ENCODE results near the gene ARID2. TPM values are rescaled to one million over a fixed set of nuclear protein-coding genes. Genes with fewer than 3 reads are reported as not detected.
A peak's percentile ranks its signal among the peaks of the same experiment; 100 is the strongest.

The ARID2 gene
- total and polyA plus RNA-seq, 2 donors (not counting 1 experiment from before 2014, with no cell fraction given), result 5.0 to 49.2 TPM

DNA sequence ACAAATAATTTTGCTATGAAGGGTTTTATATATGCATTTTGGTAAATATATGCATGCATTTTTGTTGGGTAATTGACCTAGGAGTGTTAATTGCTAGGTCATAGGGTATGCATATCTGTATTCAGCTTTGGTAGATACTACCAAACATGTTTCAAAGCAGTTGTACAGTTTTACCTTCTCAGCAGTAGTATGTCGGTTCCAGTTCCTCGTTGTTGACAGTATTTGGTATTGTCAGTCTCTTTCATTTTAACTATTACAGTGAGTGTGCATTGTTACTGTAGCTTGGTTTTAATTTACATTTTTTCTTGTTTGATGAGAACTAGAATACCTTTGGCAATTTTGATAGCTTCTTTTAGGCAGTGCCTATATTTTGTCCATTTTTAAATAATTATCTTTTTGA is 98.9 kb downstream of the ARID2 start:
- POLR2A ChIA-PET, result interaction anchor here (0.5 kb wide), 1 partner anchor 13 kb away, joined by 3 read pairs; no protein-coding TSS in a partner anchor
- Histone ChIP-seq H3K27ac (ENCODE audit: low read length in 2 of 2) (no peak overlapping the region), H3K36me3 (replicated peaks in 1 of 2; ENCODE audit: control extremely low read depth in 1 of 2, control insufficient read depth in 1 of 2, extremely low read depth in 1 of 2, insufficient read depth in 2 of 2, low read length in 1 of 2) (peaks cover 8 to 11% of the 10 kb centered on the region in 2 experiments), H3K4me3 (ENCODE audit: control extremely low read depth in 1 of 5, extremely low read depth in 1 of 5, insufficient read depth in 1 of 5, low read depth in 2 of 5, low read length in 4 of 5) (no peak overlapping the region), H3K79me2 (ENCODE audit: control insufficient read depth, insufficient read depth, low read length) (peaks cover 2% of the 10 kb centered on the region), H3K4me1 (ENCODE audit: control insufficient read depth in 2 of 2, insufficient read depth in 2 of 2, low read length in 2 of 2) (no peaks in the 10 kb centered on the region), H4K20me1 (ENCODE audit: control insufficient read depth, insufficient read depth, low read length, poor library complexity, severe bottlenecking) (no peaks in the 10 kb centered on the region), H3K4me2 (replicated peaks; ENCODE audit: low read depth, low read length, poor library complexity, severe bottlenecking) (no peak overlapping the region), H3K9ac (ENCODE audit: low read length) (no peak overlapping the region), H3K27me3 (replicated peaks in 1 of 4; ENCODE audit: control extremely low read depth in 1 of 4, control insufficient read depth in 3 of 4, insufficient read depth in 4 of 4, low read length in 3 of 4) (no peaks in the 10 kb centered on the region), H3K9me3 (ENCODE audit: control extremely low read depth in 1 of 3, control insufficient read depth in 2 of 3, insufficient read depth in 1 of 3, low read length in 2 of 3) (peaks cover 0 to 5% (median 2%) of the 10 kb centered on the region in 3 donors), H2AFZ (ENCODE audit: insufficient read depth, low read depth, low read length, poor library complexity, severe bottlenecking) (no peak overlapping the region)
- no peak overlapping the region for H3K4me3 Mint-ChIP-seq
- H3K27ac Mint-ChIP-seq, result no peak overlapping the region
- CTCF ChIA-PET, result no interaction called here
- ATAC-seq (ENCODE audit: low read depth) (no peak), DNase-seq (peak; percentile 7)
- H3K9me3 Mint-ChIP-seq (ENCODE audit: insufficient read depth), result peaks cover 3% of the 10 kb centered on the region
- intact Hi-C loops (cut with micrococcal nuclease), result loop anchor here (5.0 kb wide), 1 partner anchor 66 kb away; no protein-coding TSS in a partner anchor
- no peaks in the 10 kb centered on the region for H3K27me3 Mint-ChIP-seq
- no CpG with 5 or more reads among the region's 2 CpGs for WGBS (ENCODE audit: insufficient coverage)
- H3K4me1 Mint-ChIP-seq, result peaks cover 6% of the 10 kb centered on the region
- TF ChIP-seq EZH2 (IDR thresholded peaks at IDR 0.05; ENCODE audit: borderline replicate concordance, insufficient read depth, low read depth, low read length, poor library complexity, severe bottlenecking), result no peak
- TF ChIP-seq, protein P1, sequence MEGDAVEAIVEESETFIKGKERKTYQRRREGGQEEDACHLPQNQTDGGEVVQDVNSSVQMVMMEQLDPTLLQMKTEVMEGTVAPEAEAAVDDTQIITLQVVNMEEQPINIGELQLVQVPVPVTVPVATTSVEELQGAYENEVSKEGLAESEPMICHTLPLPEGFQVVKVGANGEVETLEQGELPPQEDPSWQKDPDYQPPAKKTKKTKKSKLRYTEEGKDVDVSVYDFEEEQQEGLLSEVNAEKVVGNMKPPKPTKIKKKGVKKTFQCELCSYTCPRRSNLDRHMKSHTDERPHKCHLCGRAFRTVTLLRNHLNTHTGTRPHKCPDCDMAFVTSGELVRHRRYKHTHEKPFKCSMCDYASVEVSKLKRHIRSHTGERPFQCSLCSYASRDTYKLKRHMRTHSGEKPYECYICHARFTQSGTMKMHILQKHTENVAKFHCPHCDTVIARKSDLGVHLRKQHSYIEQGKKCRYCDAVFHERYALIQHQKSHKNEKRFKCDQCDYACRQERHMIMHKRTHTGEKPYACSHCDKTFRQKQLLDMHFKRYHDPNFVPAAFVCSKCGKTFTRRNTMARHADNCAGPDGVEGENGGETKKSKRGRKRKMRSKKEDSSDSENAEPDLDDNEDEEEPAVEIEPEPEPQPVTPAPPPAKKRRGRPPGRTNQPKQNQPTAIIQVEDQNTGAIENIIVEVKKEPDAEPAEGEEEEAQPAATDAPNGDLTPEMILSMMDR (IDR thresholded peaks at IDR 0.05), result no peak

DNA sequence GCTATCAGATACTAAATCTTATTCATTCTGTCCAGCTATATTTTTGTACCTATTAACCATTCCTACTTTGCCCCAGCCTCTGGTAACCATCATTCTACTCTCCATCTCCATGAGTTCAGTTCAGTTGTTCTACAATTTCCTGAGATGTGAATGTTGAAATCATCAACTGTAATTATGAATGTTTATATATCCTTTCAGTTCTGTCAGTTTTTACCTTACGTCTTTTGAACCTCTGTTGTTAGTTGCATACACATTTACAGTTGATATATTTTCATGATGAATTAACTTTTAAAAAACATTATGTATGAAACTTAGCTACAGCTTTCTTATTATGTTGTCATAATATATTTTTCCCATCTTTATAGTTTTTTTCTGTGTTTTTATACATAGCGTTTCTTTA is 102.1 kb downstream of the ARID2 start:
- Histone ChIP-seq H3K27ac (ENCODE audit: low read length in 2 of 2) (no peak overlapping the region), H3K27me3 (replicated peaks in 1 of 4; ENCODE audit: control extremely low read depth in 1 of 4, control insufficient read depth in 3 of 4, insufficient read depth in 4 of 4, low read length in 3 of 4) (no peaks in the 10 kb centered on the region), H2AFZ (ENCODE audit: insufficient read depth, low read depth, low read length, poor library complexity, severe bottlenecking) (no peak overlapping the region), H3K4me2 (replicated peaks; ENCODE audit: low read depth, low read length, poor library complexity, severe bottlenecking) (no peak overlapping the region), H3K4me3 (ENCODE audit: control extremely low read depth in 1 of 5, extremely low read depth in 1 of 5, insufficient read depth in 1 of 5, low read depth in 2 of 5, low read length in 4 of 5) (no peak overlapping the region), H3K4me1 (ENCODE audit: control insufficient read depth in 2 of 2, insufficient read depth in 2 of 2, low read length in 2 of 2) (no peaks in the 10 kb centered on the region), H3K36me3 (replicated peaks in 1 of 2; ENCODE audit: control extremely low read depth in 1 of 2, control insufficient read depth in 1 of 2, extremely low read depth in 1 of 2, insufficient read depth in 2 of 2, low read length in 1 of 2) (peaks cover 5 to 7% of the 10 kb centered on the region in 2 experiments), H4K20me1 (ENCODE audit: control insufficient read depth, insufficient read depth, low read length, poor library complexity, severe bottlenecking) (no peaks in the 10 kb centered on the region), H3K79me2 (ENCODE audit: control insufficient read depth, insufficient read depth, low read length) (peaks cover 2% of the 10 kb centered on the region), H3K9ac (ENCODE audit: low read length) (no peak overlapping the region), H3K9me3 (ENCODE audit: control extremely low read depth in 1 of 3, control insufficient read depth in 2 of 3, insufficient read depth in 1 of 3, low read length in 2 of 3) (peaks cover 0 to 4% (median 2%) of the 10 kb centered on the region in 3 donors)
- DNase-seq (no peak), ATAC-seq (ENCODE audit: low read depth) (no peak)
- no peaks in the 10 kb centered on the region for H3K27me3 Mint-ChIP-seq
- H3K9me3 Mint-ChIP-seq (ENCODE audit: insufficient read depth), result peaks cover 3% of the 10 kb centered on the region
- POLR2A ChIA-PET, result no interaction called here
- CTCF ChIA-PET, result interaction anchor here (0.7 kb wide), 1 partner anchor 246 kb away, joined by 3 read pairs; no protein-coding TSS in a partner anchor
- no peak for TF ChIP-seq EZH2 (IDR thresholded peaks at IDR 0.05; ENCODE audit: borderline replicate concordance, insufficient read depth, low read depth, low read length, poor library complexity, severe bottlenecking)
- TF ChIP-seq, protein P1 (IDR thresholded peaks at IDR 0.05), result no peak
- no peak overlapping the region for H3K4me3 Mint-ChIP-seq
- intact Hi-C loops (cut with micrococcal nuclease), result no loop called here
- no CpG with 5 or more reads among the region's 2 CpGs for WGBS (ENCODE audit: insufficient coverage)
- no peak overlapping the region for H3K27ac Mint-ChIP-seq
- H3K4me1 Mint-ChIP-seq, result peaks cover 6% of the 10 kb centered on the region

All from B cell (primary cell).